Body of pancreas (tissue), 4 donors: ENCODE results near the gene GPBP1L1.

ENCODE experiments used
- CTCF ChIP-seq, 7 experiments: fragments of 450-650 bp in 4 of 7; fragments of 200-600 bp in 3 of 7; sonication (generic) in 3 of 7; IDR thresholded peaks; one replicate each; pipeline ENCODE4 v1.5.1; 2016 to 2019; ENCODE audit warnings: antibody characterized with exemption in 7 of 7
- POLR2A ChIP-seq, 3 donors: fragments of 450-650 bp; IDR thresholded peaks; one replicate each; pipeline ENCODE4 v1.6.1; 2016; ENCODE audit warnings: antibody characterized with exemption in 3 of 3, mild to moderate bottlenecking in 2 of 3

GRCh38 chr1:45686015-45686287 lies 382 bp downstream of the GPBP1L1 start:
- TF ChIP-seq POLR2A (IDR thresholded peaks at IDR 0.05), result no peak
- TF ChIP-seq CTCF (IDR thresholded peaks at IDR 0.05), result no peak
